BLaER1 treated with 17β-estradiol and CSF1 and Interleukin-3, amounts not matched to agents 10 nM and 100 nM (cell line): Measurements from ENCODE around the gene OPCML.

Source experiments
- H3K27ac ChIP-seq, 11 experiments: shearing (Covaris generic); formaldehyde crosslinking; 2 replicates each; pipeline ENCODE4 v1.8.1; 2022
- H3K27me3 ChIP-seq, 11 experiments: shearing (Covaris generic); formaldehyde crosslinking; 2 replicates each; pipeline ENCODE4 v1.8.1; 2022
- H3K36me3 ChIP-seq, 11 experiments: shearing (Covaris generic); formaldehyde crosslinking; 2 replicates each; pipeline ENCODE4 v1.8.1; 2022
- H3K4me1 ChIP-seq, 10 experiments: shearing (Covaris generic); formaldehyde crosslinking; 2 replicates each; pipeline ENCODE4 v1.8.1; 2022
- H3K4me2 ChIP-seq, 11 experiments: shearing (Covaris generic); formaldehyde crosslinking; 2 replicates each; pipeline ENCODE4 v1.8.1; 2022
- H3K4me3 ChIP-seq, 10 experiments: shearing (Covaris generic); formaldehyde crosslinking; 2 replicates each; pipeline ENCODE4 v1.8.1; 2022
- H3K9ac ChIP-seq, 11 experiments: shearing (Covaris generic); formaldehyde crosslinking; 2 replicates each; pipeline ENCODE4 v1.8.1; 2022
- H3K9me3 ChIP-seq, 11 experiments: shearing (Covaris generic); formaldehyde crosslinking; replicated peaks in 1 of 11; 2 replicates each; pipeline ENCODE4 v1.8.1; 2022
- H4K20me1 ChIP-seq, 11 experiments: shearing (Covaris generic); formaldehyde crosslinking; 2 replicates each; pipeline ENCODE4 v1.8.1; 2022
- Cebpa-rat ChIP-seq, 11 experiments: shearing (Covaris generic); IDR thresholded peaks; 2 replicates each; pipeline ENCODE4 v1.8.1; 2022

The OPCML gene

DNA sequence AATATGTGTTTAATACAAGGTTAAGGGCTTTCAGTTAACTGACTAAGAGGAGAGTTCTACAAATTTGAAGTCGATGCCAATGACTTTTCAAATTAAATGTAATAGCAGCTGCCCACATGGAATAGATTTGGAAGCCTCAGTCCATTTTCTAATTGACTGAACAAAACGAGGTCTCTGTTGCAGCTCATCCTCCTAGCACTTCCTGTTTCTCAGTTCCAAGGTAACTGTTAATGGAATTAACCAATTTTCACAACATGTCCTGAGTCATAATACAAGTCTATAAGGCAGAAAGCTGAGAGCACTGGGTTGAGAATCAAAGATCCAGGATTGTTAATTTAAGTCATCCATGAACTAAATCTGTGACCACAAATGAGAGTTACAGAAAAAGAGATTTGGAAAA is 177.2 kb downstream of the OPCML start:
- Histone ChIP-seq H3K4me1 (no peaks in the 10 kb centered on the region), H3K4me2 (no peak overlapping the region), H3K9me3 (no peaks in the 10 kb centered on the region; a peak in 2 of 22 replicates), H4K20me1 (no peaks in the 10 kb centered on the region), H3K9ac (no peak overlapping the region), H3K27me3 (no peaks in the 10 kb centered on the region), H3K4me3 (no peak overlapping the region), H3K36me3 (no peaks in the 10 kb centered on the region), H3K27ac (no peak overlapping the region)
- TF ChIP-seq Cebpa-rat (IDR thresholded peaks at IDR 0.05), result no peak

- Histone ChIP-seq H3K36me3 (no peaks in the 10 kb centered on the region), H3K27me3 (no peaks in the 10 kb centered on the region), H3K9ac (no peak overlapping the region), H3K4me2 (no peak overlapping the region), H3K4me3 (no peak overlapping the region), H3K4me1 (no peaks in the 10 kb centered on the region), H3K9me3 (no peaks in the 10 kb centered on the region; a peak in 2 of 22 replicates), H3K27ac (no peak overlapping the region), H4K20me1 (no peaks in the 10 kb centered on the region)
- no peak for TF ChIP-seq Cebpa-rat (IDR thresholded peaks at IDR 0.05)
These were observed 178.2 kb downstream of the OPCML start for GRCh38 chr11:133354069-133354468.

- Histone ChIP-seq H3K27me3 (no peaks in the 10 kb centered on the region), H3K4me1 (no peaks in the 10 kb centered on the region), H3K4me3 (no peak overlapping the region), H3K9me3 (no peaks in the 10 kb centered on the region; a peak in 2 of 22 replicates), H4K20me1 (no peaks in the 10 kb centered on the region), H3K27ac (no peak overlapping the region), H3K4me2 (no peak overlapping the region), H3K9ac (no peak overlapping the region), H3K36me3 (no peaks in the 10 kb centered on the region)
- no peak for TF ChIP-seq Cebpa-rat (IDR thresholded peaks at IDR 0.05)
These were observed 182.3 kb downstream of the OPCML start for GRCh38 chr11:133350045-133350444.

GRCh38 chr11:133347988-133348387 is 184.3 kb downstream of the OPCML start:
- H3K27me3 ChIP-seq, result no peaks in the 10 kb centered on the region
- no peaks in the 10 kb centered on the region; a peak in 1 of 20 replicates for H3K4me1 ChIP-seq
- H3K27ac ChIP-seq, result no peak overlapping the region
- no peak overlapping the region for H3K4me3 ChIP-seq
- no peaks in the 10 kb centered on the region for H4K20me1 ChIP-seq
- H3K36me3 ChIP-seq, result no peaks in the 10 kb centered on the region
- TF ChIP-seq Cebpa-rat (IDR thresholded peaks at IDR 0.05), result no peak
- no peaks in the 10 kb centered on the region for H3K9me3 ChIP-seq
- H3K9ac ChIP-seq, result no peak overlapping the region
- no peak overlapping the region for H3K4me2 ChIP-seq

DNA sequence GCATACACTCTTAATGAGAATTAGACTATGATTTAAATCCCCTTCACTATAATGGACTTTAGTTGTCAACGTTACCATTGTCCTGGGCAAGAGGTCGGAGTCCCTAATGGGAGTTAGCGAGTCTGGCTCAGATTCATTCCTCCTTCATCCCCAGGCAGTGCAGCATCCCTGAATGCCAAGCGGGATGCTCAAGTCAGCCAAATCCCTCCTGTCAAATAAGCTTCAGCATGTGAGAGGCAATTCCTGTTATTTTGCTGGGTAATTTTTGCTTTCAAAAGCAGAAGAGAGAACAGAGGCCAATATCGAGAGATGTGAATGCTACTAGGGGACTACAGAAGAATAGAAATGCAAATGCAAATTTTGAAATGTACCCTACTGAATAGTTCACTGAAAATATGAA is 186.2 kb downstream of the OPCML start:
- Histone ChIP-seq H3K4me2 (no peak overlapping the region), H3K4me3 (no peak overlapping the region), H3K9me3 (no peaks in the 10 kb centered on the region), H4K20me1 (no peaks in the 10 kb centered on the region), H3K9ac (no peak overlapping the region), H3K36me3 (no peaks in the 10 kb centered on the region), H3K27ac (no peak overlapping the region), H3K4me1 (peaks cover 0 to 13% (median 8%) of the 10 kb centered on the region in 10 experiments; a peak in 10 of 20 replicates), H3K27me3 (no peaks in the 10 kb centered on the region)
- TF ChIP-seq Cebpa-rat (IDR thresholded peaks at IDR 0.05), result no peak

DNA sequence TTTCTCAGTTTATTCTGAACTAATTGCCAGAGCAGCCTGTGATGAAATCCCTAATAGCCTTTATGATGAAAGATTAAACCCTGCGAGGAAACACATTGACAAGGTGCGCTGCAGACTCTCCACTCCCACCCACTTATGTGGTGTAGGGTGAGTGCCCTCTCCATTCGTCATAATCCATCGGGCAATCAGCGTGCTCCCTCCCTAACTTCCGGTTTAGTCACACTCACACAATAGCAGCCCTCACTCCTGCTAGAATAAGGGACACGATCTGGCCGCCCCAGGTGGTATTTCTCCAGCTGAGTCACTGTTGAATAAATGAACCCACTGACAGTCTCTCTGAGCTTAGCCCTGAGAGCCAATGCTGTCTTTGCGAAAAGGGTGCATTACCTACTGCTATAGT is 188.3 kb downstream of the OPCML start:
- Histone ChIP-seq H3K9ac (no peak overlapping the region), H3K4me2 (no peak overlapping the region), H3K4me1 (peaks cover 0 to 13% (median 8%) of the 10 kb centered on the region in 10 experiments; a peak in 10 of 20 replicates), H3K27ac (no peak overlapping the region), H3K4me3 (no peak overlapping the region), H3K36me3 (no peaks in the 10 kb centered on the region), H4K20me1 (no peaks in the 10 kb centered on the region), H3K9me3 (no peaks in the 10 kb centered on the region), H3K27me3 (no peaks in the 10 kb centered on the region)
- no peak for TF ChIP-seq Cebpa-rat (IDR thresholded peaks at IDR 0.05)

- H3K4me3 ChIP-seq, result no peak overlapping the region
- H3K27ac ChIP-seq, result no peak overlapping the region
- H3K4me1 ChIP-seq, result peaks cover 0 to 13% (median 8%) of the 10 kb centered on the region in 10 experiments; a peak in 10 of 20 replicates
- H4K20me1 ChIP-seq, result no peaks in the 10 kb centered on the region
- no peaks in the 10 kb centered on the region for H3K27me3 ChIP-seq
- H3K4me2 ChIP-seq, result no peak overlapping the region
- 0 out of 22 replicates have a peak, but pooled peaks cover 0 to 11% (median 0%) of the 10 kb centered on the region in 11 experiments for H3K9me3 ChIP-seq
- no peaks in the 10 kb centered on the region for H3K36me3 ChIP-seq
- no peak overlapping the region for H3K9ac ChIP-seq
- no peak for TF ChIP-seq Cebpa-rat (IDR thresholded peaks at IDR 0.05)
These were observed 192.7 kb downstream of the OPCML start for GRCh38 chr11:133339495-133340140.

- Histone ChIP-seq H3K4me2 (no peak overlapping the region), H3K27ac (no peak overlapping the region), H3K27me3 (no peaks in the 10 kb centered on the region), H3K9me3 (0 out of 22 replicates have a peak, but pooled peaks cover 0 to 11% (median 0%) of the 10 kb centered on the region in 11 experiments), H3K4me3 (no peak overlapping the region), H3K4me1 (peaks cover 0 to 13% (median 8%) of the 10 kb centered on the region in 10 experiments; a peak in 10 of 20 replicates), H3K36me3 (no peaks in the 10 kb centered on the region), H3K9ac (no peak overlapping the region), H4K20me1 (no peaks in the 10 kb centered on the region)
- TF ChIP-seq Cebpa-rat (IDR thresholded peaks at IDR 0.05), result no peak
These were observed 193.7 kb downstream of the OPCML start for GRCh38 chr11:133338588-133338987.

DNA sequence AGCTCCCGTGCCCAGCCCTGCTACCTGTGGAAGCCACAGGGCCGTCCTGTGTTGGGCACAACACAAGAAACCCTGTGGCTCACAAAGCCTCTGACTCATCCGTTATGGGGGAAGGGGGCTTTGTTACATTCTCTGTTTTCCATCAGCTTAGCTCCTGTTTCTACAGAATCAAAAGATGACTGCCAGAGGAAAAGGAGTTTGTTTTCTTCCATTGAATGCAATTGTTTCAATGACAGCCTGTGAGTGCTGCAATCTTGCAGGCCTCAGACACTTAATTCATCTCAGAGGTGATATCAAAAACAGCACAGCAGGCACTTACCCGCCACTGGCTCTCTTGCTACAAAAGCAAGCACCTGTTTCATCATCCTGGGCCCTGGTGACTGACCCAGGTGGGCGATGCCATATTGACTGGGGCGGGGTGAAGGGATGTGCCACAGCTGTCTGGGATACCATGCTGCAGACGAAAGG is 194.3 kb downstream of the OPCML start:
- no peak overlapping the region for H3K4me3 ChIP-seq
- H3K27me3 ChIP-seq, result no peaks in the 10 kb centered on the region
- no peak overlapping the region for H3K27ac ChIP-seq
- no peak overlapping the region for H3K4me2 ChIP-seq
- H4K20me1 ChIP-seq, result no peaks in the 10 kb centered on the region
- H3K36me3 ChIP-seq, result no peaks in the 10 kb centered on the region
- H3K9ac ChIP-seq, result no peak overlapping the region
- 0 out of 22 replicates have a peak, but pooled peaks cover 0 to 11% (median 0%) of the 10 kb centered on the region in 11 experiments for H3K9me3 ChIP-seq
- no peak for TF ChIP-seq Cebpa-rat (IDR thresholded peaks at IDR 0.05)
- peaks cover 0 to 13% (median 8%) of the 10 kb centered on the region in 10 experiments; a peak in 10 of 20 replicates for H3K4me1 ChIP-seq

DNA sequence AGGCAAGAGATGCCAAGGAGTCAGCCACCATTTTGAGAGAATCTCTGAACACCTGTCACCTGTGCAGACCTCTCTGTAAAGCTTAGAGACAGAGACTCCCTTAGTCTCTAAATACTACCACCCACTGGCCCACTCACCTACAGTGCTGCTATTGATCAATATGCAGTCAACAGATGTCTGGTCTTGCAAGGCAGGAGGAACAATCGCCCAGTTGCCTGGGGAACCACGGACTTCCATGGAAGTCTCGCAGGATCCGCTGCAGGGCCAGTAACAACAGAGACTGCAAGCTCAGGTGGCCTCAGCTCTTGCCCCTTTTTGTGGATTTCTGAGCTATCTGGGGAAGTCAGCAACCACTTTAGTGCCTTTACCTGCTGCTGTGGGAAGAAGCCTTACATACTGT is 195.1 kb downstream of the OPCML start:
- no peak for TF ChIP-seq Cebpa-rat (IDR thresholded peaks at IDR 0.05)
- no peak overlapping the region for H3K27ac ChIP-seq
- H3K36me3 ChIP-seq, result no peaks in the 10 kb centered on the region

More for the DNA sequence above, 195.1 kb downstream of the OPCML start:
- Histone ChIP-seq H3K4me2 (no peak overlapping the region), H3K9ac (no peak overlapping the region), H3K9me3 (0 out of 22 replicates have a peak, but pooled peaks cover 0 to 11% (median 0%) of the 10 kb centered on the region in 11 experiments), H4K20me1 (no peaks in the 10 kb centered on the region), H3K4me1 (peaks cover 0 to 8% (median 4%) of the 10 kb centered on the region in 10 experiments; a peak in 10 of 20 replicates), H3K27me3 (no peaks in the 10 kb centered on the region), H3K4me3 (no peak overlapping the region)
